Mucosa of descending colon (tissue), 3 donors: ENCODE results near the gene RABGEF1. TPM values are rescaled to one million over a fixed set of nuclear protein-coding genes. Genes with fewer than 3 reads are reported as not detected.
"Not testable (repeated sequence)": the region's sequence is repeated elsewhere in the genome, so short reads cannot be mapped to it uniquely, and the experiment has no call there.

ENCODE experiments used
- ATAC-seq: fragments of 200-7000 bp; cut with Tn5 transposase; one replicate; pipeline ENCODE4 v1.9.1; 2020; ENCODE audit warnings: mild to moderate bottlenecking, moderate library complexity
- DNase-seq, 3 donors: peaks; one replicate each; pipeline ENCODE4 v3.0.0-alpha.2; 2020
- H3K36me3 ChIP-seq: fragments of 200-600 bp; one replicate; pipeline ENCODE4 v1.8.0; 2021; ENCODE audit warnings: low read depth, mild to moderate bottlenecking
- H3K4me1 ChIP-seq: fragments of 200-600 bp; one replicate; pipeline ENCODE4 v1.8.0; 2021; ENCODE audit warnings: low read depth, mild to moderate bottlenecking
- H3K4me3 ChIP-seq: fragments of 200-600 bp; one replicate; pipeline ENCODE4 v1.8.0; 2021; ENCODE audit warnings: mild to moderate bottlenecking
- H3K9me3 ChIP-seq: fragments of 200-600 bp; one replicate; pipeline ENCODE4 v1.8.0; 2021; ENCODE audit warnings: mild to moderate bottlenecking
- CTCF ChIP-seq: fragments of 200-600 bp; IDR thresholded peaks from one replicate; pipeline ENCODE4 v1.8.0; 2022; ENCODE audit warnings: antibody characterized with exemption, mild to moderate bottlenecking
- intact Hi-C, 2 donors: fragments of 100-400 bp; cut with DNase I in 1 of 2; cut with micrococcal nuclease in 1 of 2; formaldehyde crosslinking; loops; one replicate each; pipeline versions ENCODE4 v1.11.0 to v1.11.1; 2022; cut with DNase I, micrococcal nuclease
- total RNA-seq, 3 donors: library from RNA; stranded (reverse); fragmentation: NEBNext Ultra II Directional in 2 of 3; extraction: Animal tissue kit (Norgen Biotek cat#: 25700) in 2 of 3; gene quantifications; one replicate each; pipeline versions ENCODE4 v1.2.1 to v1.2.4, GENCODE V29; 2021 to 2023
- donor health status: DM: no; HTN: no; CAD: no; lungs with moderate emphysema.
- donor health status: DM: no; HTN: no; CAD: no.
- donor health status: DM: no; HTN: yes; CAD: no.

RABGEF1 gene
- total RNA-seq, 3 donors from 2014 or later = 25.0 to 31.7 (median 26.9) TPM

DNA sequence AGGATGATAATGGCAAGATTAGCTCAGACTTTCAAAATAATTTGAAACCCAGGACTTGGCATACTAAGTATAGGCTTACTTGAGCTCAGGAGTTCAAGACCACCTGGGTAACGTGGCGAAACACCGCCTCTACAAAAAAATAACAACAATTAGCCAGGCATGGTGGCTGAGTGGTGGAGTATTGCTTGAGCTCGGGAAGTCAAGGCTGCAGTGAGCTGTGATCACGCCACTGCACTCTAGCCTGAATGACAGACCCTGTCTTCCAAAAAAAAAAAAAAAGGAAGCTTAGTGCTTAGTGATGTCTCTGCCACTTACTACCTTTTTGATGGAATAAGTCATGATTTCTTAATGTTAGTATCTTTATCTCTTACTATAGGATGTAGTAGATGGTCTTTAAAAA is 25.5 kb downstream of the RABGEF1 start:
- DNase-seq (no peak), ATAC-seq (no peak)
- no peaks in the 10 kb centered on the region for H3K36me3 ChIP-seq
- no peak overlapping the region for H3K4me3 ChIP-seq
- H3K9me3 ChIP-seq = no peaks in the 10 kb centered on the region
- no peaks in the 10 kb centered on the region for H3K4me1 ChIP-seq
- TF ChIP-seq CTCF = no peak
- intact Hi-C loops = no loop called here

DNA sequence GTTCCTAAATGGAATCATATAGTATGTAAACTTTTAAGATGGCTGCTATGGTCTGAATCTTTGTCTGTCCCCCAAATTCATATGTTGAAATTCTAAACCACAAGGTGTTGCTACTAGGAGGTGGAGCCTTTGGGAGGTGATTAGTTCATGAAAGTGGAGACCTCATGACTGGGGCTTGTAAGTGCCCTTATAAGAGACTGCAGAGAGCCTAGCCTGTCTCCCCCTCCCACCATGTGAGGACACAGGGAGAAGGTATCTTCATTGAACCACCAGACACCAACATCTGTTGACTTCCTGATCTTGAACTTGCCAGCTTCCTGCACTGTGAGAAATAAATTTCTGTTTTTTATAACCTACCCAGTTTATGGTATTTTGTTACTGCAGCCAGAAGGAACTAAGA is 27.0 kb downstream of the RABGEF1 start:
- H3K4me3 ChIP-seq, intact Hi-C loops, H3K4me1 ChIP-seq, ATAC-seq, H3K36me3 ChIP-seq, DNase-seq, H3K9me3 ChIP-seq: not testable (repeated sequence)

GRCh38 chr7:66768865-66769832 is 28.6 kb downstream of the RABGEF1 start:
- DNase-seq = no peak
- no peaks in the 10 kb centered on the region for H3K36me3 ChIP-seq
- intact Hi-C loops = no loop called here
- no peaks in the 10 kb centered on the region for H3K4me1 ChIP-seq
- ATAC-seq = peak; percentile 54
- no peaks in the 10 kb centered on the region for H3K9me3 ChIP-seq
- H3K4me3 ChIP-seq = no peak overlapping the region
- no peak for TF ChIP-seq CTCF

DNA sequence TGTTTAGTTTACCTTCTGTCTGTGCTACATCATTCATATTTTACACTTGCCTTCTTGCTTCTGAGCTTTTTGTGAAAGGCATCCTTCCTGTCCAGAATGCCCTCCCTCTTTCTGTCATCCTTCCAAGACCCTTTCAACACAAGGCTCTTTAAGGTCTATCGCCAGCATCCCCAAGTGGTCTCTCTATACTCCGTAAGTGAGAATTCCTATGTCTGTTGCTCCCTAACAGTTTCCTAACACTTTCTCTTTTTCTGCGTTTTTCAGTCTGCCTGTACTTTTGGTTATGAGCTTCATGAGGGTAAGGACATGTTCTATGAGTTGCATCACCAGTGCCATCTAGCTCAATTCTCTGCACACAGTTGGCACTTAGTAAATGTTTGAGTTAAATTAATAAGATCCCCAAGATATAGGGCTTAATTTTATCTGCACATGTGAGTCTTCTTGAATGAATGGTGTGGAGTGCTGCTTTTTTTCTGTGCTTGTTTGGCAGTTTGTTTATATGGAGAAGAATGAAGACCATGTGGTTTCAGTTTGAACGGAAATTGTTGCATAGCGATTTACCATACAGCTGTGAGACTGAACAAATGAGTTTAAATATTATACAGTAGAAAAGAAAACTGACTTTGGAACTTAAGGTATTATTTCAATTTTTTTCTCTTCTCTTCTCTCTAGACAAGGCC is 29.4 kb downstream of the RABGEF1 start:
- H3K4me1 ChIP-seq = no peaks in the 10 kb centered on the region
- no peaks in the 10 kb centered on the region for H3K36me3 ChIP-seq
- TF ChIP-seq CTCF = no peak
- DNase-seq (no peak), ATAC-seq (no peak)
- intact Hi-C loops = no loop called here
- no peak overlapping the region for H3K4me3 ChIP-seq
- no peaks in the 10 kb centered on the region for H3K9me3 ChIP-seq

DNA sequence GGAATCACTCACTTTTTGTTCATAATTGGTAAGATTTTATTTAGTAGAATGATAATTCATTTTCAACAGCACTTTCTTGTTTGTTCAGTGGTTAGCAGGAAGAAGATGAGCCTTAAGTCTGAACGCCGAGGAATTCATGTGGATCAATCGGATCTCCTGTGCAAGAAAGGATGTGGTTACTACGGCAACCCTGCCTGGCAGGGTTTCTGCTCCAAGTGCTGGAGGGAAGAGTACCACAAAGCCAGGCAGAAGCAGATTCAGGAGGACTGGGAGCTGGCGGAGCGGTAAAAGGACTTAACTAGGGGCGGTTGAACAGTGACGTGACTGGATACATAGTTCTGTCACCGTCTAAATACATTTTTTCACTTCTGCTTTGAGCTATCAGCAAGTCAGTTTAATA is 31.3 kb downstream of the RABGEF1 start:
- TF ChIP-seq CTCF = no peak
- ATAC-seq (no peak), DNase-seq (no peak)
- Histone ChIP-seq H3K36me3 (peaks cover 7% of the 10 kb centered on the region), H3K9me3 (no peaks in the 10 kb centered on the region), H3K4me3 (no peak overlapping the region), H3K4me1 (no peaks in the 10 kb centered on the region)
- intact Hi-C loops = no loop called here

DNA sequence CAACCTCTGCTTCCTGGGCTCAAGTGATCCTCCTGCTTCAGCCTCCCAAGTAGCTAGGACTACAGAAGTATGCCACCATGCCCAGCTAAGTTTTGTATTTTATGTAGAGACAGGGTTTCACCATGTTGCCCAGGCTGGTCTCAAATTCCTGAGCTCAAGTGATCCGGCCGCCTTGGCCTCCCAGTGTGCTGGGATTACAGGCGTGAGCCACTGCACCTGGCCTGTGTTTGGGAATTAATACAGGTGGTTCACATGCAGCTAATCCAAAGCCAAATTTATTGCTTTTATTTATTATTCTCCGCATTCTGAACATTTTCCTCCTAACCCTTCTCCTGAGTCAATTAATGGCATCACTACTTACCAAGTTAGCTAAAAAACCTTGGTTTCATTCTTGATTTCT is 33.2 kb downstream of the RABGEF1 start:
- H3K36me3 ChIP-seq, H3K4me3 ChIP-seq, H3K9me3 ChIP-seq, H3K4me1 ChIP-seq, ATAC-seq, DNase-seq, intact Hi-C loops: not testable (repeated sequence)

- H3K9me3 ChIP-seq, H3K36me3 ChIP-seq, DNase-seq, H3K4me1 ChIP-seq, intact Hi-C loops, H3K4me3 ChIP-seq, ATAC-seq: not testable (repeated sequence)
Observed at GRCh38 chr7:66776383-66776782, 35.9 kb downstream of the RABGEF1 start.
